Iris pigment epithelial cell (primary cell): Measurements from ENCODE around the gene UPP1.

Experiments
- DNase-seq: peaks from one replicate; pipeline ENCODE4 v3.0.0-alpha.2; 2011; ENCODE audit warnings: low read depth

Gene UPP1

DNA sequence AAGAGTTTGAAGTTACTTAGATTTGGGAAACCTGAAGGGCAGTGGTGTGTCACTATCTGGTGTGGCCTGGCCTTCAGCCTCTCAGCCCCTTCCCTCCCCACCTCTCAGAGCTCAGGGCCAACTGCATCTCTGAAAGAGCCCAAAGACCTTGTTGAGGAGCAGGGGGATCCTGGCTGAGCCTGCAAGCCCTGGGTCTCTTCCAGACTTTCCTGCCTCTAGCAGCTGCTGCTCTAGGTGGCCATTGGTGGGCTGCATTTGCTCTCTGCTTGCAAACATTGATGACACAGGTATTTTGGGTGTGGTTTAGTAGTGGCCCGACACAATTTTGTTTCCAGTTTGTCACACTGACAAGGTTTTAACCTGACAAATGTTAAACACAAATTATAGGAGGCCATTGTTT, 3.1 kb upstream of the UPP1 start:
- DNase-seq: no peak

DNA sequence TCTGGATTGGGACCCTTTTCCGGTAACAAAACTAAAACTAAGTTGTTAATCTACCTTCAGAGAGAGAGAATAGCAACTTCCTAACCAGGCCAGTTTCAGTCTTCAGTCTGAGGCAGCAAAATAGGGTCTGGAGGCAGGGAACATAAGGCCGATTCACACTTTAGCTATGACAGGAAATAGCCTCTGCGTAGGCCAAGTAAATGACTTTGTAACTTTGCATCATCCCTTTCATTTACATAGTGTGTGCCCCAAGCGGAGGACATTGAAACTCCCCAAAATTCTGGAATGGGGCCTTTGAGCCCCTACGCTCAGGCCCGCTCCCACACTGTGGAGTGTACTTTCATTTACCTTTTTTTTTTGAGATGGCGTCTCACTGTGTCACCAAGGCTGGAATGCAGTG, 1.7 kb upstream of the UPP1 start:
- peak; percentile 85 for DNase-seq

DNA sequence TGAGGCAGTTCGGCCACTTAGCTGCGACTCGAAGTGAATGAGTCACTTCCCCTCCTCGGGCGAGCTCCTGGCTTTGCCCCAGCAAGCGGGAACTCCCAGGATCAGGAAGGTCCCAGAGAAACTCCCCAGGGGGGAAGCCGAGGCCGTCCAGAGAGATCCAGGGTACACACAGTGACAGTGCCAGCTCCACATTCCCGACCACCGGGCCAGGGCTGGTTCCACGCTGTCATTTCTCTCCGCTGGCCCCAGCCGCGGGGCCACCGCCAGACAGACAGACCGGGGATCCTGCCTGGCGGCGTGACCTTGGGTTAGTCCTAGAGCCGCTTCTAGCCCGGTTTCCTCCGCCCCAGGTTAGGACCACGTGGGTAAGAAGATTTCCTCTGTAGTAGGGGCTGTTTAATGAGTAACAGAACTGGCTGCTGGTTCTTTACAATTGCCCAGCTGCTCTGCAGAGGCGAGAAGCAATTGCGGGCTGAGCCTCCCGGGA, 463 bp upstream of the UPP1 start:
- peak; percentile 97 for DNase-seq

DNA sequence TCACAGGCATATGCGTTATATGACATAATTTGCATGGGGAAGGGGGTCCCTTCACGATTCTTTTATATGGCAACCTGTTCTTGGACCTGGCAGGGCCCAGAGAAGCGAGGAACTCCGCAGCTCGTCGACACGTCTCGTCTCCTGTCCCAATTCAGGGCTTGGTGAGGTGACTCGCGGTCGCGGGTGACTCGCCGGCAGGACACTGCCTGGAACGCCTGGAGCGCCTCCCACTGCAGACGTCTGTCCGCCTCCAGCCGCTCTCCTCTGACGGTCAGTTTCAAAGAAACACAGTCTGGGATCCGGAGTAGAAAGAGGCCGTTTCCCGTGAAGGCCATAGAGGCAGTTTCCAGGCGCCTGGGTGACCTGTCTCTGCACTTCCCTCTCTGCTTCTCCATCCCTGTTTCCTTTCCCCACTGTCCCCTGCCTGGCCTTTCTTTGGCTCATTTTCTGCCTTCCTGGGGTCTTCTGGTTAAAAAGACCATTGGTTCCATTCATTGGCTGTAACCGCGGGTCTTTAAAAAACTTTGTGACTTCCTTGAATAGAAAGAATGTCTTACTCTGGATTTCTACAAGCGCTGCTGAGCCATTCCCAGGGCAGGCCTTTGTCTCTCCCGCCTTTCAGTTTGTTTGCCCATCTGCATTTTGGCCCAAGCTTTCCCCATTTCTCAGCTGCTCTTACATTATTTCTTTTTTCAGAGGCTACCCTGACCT, 1.2 kb downstream of the UPP1 start:
- peak; percentile 61 for DNase-seq

DNA sequence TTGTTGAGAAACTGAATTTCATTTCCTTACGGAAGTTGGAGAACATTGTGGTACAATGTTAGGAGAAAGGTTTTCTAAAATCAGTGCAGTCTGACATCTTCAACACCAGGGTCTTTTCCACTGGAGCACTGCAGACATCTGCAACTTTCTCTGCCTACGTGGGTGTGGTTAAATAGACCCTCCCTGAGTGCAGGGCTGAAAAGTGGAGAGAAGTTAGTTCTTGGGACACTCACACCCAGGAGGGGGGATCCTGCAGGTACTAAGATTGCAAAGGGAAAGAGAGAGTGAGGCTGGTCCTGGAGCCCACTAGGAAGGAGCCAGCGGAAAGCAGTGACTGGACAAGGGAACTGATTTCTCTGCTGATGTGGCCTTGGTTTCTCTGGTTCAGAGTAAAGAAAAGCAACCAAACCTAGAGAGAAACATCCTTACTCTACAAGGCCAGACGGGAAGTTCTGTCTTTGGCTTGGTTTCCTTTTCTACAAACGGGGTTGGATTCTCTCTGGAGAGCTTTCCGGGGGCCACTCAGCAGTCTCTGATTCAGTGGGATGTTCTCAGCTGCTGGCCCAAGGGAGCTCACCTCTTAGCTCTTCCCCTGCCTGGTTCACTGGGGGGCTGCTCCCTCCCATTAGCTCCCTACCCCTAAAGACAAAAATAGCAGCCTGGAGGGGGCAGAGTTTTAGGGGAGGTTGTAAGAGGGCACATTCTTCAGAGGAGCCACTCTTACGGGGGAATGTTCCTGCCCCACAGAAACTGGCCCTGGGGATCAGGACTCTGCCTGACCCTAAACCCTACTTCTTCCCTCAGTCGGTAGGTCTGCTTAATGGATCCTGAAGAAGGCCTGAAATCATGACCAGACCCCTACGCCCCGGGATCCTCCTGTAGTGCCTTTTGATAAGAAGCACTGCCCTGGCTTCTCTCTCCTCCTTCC, 2.7 kb downstream of the UPP1 start:
- DNase-seq: no peak

DNA sequence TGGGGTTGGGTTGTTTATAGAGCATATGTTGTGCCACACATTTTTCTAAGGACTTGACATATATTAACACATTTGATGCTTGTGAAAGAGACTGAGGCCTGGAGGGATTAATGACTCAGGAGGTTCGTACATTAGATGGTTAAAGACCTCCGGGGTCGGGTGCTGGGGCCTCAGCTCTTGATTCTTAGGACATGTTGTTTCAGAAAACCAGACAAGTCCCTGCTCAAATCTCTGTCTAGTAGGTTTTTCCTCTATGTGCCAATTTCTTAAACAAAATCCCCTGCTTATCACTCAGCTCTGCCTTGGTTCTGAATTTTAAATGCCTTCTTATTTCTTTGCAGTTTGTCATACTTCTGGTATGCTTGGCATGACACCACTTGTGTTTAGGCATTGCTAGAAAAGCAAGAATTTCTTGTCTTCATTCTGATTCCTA, 5.8 kb downstream of the UPP1 start:
- DNase-seq: peak; percentile 91

DNA sequence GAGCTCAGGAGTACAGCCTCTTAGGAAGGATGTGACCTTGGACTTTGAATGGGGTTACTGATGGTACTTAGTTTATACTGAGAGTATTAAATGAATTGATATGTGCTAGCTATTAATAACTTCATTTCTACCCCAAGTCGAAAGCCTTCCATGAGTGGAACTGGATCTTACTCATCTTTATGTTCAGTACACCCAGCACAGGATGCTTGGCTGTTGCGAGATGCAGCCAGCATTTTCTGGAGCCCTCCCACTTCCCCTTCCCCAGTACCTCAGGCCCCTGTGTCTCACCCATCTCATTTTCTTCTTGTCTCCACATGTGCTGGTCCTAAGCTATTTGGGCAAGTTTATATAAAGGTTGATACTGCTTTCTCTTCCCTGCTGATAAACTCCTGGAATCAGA, 7.2 kb downstream of the UPP1 start:
- DNase-seq: peak; percentile 31

DNA sequence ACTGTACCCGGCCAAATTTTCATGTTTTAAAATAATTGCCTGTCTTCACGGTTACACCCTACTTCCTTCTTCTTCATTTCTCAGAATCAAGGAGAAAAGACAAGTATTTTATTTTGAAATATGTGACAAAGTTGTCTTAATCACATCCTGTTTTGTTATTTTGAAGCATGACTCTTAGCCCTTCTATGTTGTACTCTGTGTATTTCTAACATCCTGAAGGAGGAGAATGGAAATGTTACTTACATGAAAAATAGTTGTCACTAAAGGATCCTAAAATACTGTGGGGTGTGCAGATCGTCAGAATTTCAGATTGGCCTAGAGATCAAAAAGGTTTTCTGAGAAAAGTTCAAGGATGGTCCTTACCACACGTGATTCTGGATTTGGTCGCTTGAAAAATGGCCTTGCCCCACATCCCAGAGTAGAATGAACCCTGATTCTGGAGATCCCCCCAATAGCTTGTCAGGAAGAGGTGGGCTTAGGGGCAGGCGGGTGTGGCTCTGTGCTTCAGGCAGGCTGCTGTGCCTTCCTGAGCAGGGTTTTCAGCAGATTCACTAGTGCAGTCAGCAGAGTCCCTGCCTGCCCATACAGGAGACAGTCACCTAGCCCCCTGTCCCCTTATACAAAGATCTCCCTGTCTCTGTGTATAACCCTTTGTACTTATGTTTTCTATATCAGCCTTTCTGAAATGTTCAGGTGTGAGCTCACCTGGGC, 8.6 kb downstream of the UPP1 start:
- DNase-seq: peak; percentile 54

DNA sequence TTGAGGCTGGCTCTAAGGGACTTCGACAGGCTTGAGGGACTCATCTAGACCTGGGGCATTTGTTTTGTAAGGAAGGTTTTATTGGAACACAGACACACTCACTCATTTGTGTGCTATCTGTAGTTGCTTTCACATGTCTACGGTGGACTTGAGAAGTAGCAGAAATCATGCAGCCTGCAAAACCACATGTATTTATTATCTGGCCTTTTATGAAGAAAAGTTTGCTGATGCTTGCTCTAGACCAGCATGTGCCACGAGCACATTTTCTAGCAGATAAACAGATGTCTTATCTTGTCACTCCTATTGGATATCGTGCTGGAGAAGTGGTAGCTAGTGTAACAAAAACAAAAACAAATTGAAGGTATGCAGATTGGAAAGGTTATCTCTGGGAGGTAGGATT, 9.8 kb downstream of the UPP1 start:
- no peak for DNase-seq

DNA sequence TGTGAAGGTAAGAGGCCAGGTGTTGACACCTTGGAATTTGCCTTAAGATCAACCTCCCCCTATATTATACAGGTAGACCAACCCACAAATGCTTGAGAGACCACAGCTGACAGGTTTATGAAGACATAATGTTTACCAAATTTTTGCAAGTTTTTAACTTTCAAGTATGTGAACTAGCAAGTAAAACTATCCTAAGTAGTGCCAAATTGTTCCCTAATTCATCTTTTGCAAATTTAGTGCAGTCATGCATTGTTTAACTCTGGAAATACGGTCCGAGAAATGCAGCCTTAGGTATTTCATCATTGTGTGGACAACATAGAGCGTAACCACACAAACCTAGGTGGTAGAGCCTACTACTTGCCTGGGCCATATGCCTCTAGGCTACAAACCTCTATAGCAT, 10.7 kb downstream of the UPP1 start:
- DNase-seq: no peak

DNA sequence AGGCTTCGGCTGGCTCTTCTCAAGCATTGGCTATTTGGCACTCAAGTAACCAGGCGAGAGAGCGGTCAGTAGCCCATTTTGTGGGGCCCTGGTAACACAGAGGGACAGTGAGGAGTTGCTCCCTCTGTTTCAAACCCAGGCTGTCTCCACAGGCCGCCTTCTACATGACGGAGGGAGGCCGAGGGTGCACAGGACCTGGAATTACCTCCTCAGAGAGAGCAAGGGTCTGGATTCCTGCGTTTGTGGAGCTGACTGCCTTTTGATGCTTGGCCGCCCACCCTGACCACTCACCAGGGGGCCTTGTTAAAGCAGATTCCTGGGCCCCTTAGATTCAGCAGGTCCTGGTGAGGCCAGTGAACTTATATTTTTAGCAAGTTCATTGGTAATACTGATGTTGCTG, 12.3 kb downstream of the UPP1 start:
- DNase-seq: no peak

DNA sequence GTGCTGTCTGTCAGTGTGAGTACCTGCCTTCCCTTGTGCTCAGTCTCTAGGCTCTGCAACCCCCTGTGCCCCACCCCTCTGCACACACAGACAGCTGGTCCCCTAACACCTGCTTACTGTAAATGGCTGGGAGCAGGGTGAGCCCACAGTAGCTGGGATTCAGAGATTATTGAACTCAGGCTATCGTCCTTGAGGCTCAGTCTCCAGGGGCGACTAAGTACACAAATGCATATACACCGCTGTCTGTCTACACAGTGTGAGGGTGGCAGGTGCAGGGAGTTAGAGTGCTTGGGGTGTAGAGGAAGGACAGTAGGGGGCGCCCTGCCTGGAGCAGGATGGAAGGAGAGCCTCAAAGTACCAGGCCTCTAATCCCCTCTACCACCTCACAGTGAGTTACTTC, 12.9 kb downstream of the UPP1 start:
- no peak for DNase-seq

DNA sequence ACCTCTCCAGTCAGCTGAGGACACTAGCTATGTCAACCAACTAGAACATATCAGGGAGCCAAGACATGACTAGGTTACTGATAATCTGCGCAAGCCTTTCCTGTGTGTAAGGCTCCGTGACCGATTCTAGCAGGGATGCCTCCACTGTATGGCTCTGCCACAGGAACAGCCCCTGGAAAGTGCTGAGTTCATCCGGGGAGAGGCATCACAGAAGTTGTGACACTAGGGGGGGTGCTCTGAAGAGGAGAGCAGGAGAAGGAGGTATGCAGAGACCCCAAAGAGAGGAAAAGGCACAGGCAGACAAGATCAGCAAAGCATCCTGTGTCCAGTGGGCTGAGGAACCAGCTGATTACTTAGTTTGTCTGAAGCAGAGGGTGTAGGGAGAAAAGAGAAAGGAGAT, 13.5 kb downstream of the UPP1 start:
- DNase-seq: no peak

DNA sequence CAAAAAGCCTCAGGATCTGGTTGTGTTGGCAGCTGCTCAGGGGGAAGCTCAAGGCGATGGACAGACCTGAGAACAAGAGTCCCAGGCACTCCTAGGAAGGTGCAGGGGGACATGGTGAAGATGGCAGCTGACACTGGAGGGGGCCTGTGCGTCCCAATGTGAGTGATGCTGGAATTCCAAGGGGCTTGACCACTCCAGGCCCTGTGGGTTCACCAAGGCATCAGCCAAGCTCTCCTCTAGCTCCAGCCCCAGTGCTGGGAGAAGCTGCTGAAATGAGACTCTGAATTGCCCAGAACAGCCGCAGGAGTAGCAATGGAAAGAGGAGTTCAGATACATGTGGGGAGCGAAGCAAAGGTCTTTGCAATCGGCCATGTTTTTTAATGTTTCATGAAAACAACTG, 16.0 kb downstream of the UPP1 start:
- DNase-seq: no peak

DNA sequence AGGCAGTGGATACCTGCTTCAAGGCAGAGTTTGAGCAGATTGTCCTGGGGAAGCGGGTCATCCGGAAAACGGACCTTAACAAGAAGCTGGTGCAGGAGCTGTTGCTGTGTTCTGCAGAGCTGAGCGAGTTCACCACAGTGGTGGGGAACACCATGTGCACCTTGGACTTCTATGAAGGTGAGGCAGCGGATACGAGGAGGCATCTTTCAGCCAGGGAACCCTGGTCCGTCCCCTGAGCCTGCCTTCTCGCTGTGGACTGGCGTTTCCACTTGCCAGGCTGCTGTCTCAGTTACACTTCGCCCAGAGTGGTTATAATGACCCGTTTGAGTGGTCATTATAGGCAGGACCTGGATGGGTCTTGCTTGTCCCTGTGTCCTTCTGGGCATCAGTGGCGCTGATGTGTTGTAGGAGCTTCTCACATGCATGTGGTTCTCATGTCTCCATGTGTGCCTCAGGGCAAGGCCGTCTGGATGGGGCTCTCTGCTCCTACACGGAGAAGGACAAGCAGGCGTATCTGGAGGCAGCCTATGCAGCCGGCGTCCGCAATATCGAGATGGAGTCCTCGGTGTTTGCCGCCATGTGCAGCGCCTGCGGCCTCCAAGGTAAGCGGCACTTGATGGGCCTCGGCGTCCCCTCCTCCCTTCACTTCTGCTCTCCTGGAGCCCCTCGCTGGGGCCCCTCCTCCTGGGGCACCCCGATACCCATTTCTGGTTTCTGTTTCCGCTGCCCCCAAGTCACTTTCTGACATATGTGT, 18.0 kb downstream of the UPP1 start:
- no peak for DNase-seq

DNA sequence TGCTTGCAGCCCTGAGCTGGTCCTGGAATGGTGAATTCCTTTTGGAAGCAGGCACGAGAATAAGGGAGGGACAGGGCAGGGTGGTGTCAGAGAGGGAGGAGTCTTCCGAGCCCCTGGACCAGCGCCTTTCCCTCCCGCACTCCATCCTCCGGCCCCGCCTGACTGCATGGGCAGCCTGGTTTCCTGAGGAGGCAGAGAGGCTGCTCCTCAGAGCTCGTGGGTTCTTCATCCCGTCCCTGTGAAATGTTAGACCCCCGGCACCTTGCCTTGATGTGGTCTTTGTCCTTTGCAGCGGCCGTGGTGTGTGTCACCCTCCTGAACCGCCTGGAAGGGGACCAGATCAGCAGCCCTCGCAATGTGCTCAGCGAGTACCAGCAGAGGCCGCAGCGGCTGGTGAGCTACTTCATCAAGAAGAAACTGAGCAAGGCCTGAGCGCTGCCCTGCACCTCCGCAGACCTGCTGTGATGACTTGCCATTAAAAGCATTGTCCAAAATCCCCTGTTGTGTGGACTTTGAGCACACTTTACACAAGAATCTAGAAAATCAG, 18.9 kb downstream of the UPP1 start:
- no peak for DNase-seq

DNA sequence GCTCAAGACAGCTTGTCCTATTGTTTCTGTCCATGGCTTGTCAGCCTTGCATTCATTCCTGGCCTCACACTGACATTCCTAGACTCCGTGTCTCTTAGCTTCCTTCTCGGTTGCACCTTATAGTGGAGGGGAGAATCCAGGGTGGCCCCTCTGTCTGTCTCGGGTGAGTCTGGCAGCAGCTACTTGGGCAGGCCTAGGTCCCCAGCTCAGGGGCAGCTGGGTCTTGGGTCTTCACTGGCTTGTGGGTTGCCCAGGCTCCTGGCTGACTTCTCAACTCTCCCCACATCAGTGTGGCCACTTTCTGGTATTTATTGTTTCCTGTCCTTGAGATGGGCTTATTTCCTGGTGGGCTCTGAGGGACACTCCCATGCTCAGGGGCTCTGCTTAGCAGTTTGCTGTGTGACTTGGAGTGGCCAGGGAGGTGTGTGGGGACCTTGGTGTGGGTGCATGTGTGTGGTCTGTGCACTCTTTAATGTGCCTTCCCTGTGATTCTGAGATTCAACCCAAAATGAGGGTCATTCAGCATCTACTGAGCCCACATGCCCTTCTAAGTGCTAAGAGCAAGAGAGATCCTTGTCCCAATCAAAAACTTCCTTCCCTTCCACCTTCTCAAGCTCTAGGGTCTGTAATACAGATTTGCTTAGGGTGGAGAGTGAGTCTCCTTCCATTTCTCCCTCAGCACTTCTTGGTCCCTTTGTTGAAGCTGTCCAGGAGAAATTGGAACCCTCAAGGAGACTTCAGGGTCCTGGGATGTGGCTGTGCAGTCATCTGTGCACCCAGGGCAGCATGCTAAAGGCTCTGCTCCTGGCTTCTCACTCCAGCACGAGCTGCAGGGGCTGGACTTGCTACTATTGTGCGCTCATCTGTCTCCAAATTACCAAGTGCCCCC, 20.1 kb downstream of the UPP1 start:
- no peak for DNase-seq

DNA sequence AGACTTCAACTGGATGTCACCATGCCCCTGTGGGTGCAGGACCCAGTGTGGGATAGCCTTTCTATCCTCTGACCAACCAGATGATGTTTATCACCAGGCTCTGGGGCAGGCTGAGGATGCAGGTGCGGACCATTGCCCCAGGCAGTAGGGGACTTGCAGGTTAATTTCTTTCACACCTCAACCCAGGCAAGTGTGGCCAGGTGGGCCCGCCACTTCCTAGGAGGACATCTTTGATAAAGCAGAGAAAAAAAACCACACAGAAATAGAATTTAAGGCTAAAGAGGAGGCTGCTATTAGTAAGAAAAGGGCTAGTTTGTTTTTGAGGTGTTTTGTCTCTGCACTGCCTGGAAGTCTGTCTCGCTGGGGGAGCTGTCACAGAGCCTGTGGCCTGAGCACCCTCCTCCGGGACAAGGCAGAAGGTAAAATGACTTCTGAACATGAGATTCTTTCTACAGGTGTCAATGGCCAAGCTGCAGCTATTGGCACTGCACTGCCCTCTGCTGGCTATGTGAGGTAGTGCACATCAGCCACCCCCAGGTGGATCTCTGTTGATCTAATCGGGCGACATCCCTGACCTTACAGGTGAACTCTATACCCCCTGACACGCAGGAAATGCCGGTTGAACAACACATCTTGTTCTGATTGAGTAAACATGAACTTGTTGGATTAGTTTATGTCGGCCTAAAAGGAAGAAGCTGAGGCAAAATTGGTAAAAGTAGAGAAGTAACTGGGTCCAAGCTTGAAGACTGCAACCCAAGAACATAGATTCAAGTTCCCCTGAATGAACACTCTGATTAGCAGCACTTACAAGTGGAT, 21.0 kb downstream of the UPP1 start:
- no peak for DNase-seq

DNA sequence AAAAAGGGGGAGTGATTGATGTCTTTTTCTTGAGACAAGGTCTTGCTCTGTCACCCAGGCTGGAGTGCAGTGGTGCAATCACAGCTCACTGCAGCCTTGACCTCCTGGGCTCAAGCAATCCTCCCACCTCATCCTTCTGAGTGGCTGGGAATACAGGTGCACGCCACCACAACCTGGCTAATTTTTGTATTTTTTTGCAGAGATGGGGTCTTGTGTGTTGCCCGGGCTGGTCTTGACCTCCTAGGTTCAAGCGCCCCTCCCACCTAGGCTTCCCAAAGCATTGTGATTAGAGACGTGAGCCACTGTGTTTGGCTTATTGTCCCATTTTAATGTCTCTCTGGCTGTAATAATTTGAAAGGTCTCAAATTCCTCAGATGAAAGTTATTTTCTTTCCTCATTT, 21.8 kb downstream of the UPP1 start:
- DNase-seq: no peak

DNA sequence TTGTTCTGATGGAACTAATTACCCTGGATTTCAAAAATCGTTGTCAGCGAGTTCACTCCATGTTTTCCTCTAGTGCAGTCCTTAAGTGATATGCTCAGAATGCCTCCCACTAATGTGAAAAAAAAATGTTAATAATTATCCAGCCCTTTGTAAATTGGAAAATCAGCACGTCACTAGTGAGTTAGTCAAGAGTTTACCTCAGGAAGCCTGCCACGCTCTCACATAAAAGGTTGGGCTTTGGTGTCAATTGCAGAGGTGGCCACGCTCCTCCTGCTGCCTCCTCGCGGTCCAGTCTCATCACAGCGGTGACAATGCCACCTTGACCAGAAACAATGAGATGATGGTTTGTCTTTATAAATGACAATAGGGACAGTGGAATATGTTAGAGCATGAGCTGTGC, 22.5 kb downstream of the UPP1 start:
- no peak for DNase-seq
